ENCODE data around the gene KANK3.
"Not testable (repeated sequence)": the region's sequence is repeated elsewhere in the genome, so short reads cannot be mapped to it uniquely, and the experiment has no call there.

KANK3 gene

DNA sequence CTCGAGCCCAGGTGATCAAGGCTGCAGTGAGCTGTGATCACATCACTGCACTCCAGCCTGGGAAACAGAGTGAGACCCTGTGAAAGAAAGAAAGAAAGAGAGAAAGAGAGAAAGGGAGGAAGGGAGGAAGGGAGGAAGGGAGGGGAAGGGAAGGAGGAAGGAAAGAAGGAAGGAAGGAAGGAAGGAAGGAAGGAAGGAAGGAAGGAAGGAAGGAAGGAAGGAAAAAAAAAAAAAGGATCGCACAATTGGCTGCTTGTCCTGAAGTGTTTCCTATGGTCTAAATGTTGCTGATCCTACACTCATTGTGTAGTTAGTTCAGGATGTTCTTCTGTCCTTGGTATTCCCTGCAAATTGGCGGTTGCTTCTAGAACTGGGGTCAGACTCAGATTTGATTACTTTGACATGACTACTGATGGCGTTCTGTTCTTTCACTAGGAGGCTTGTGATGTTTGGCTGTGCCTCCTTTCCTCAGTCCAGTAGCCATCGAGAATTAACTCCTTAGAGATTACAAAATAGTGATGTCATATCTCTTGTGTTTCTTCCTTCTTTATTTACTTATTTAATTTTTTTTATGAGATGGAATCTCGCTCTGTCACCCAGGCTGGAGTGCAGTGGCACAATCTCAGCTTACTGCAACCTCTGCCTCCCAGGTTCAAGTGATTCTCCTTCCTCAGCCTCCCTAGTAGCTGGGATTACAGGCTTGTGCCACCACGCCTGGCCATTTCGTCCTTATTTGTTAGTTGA, 6.7 kb upstream of the KANK3 start:
- not testable (repeated sequence) for H3K9ac ChIP-seq (ENCODE audit: low read length); DNase-seq (ENCODE audit: low read depth); H3K27me3 ChIP-seq (replicated peaks; ENCODE audit: control insufficient read depth, insufficient read depth, low read length); H3K9me3 ChIP-seq (ENCODE audit: control insufficient read depth, low read length); H3K4me3 ChIP-seq (ENCODE audit: low read length); H3K36me3 ChIP-seq (ENCODE audit: control insufficient read depth, insufficient read depth, low read length, severe bottlenecking)
- peaks cover 20% of the 10 kb centered on the region for H3K4me1 ChIP-seq (ENCODE audit: control insufficient read depth, insufficient read depth, low read length)

DNA sequence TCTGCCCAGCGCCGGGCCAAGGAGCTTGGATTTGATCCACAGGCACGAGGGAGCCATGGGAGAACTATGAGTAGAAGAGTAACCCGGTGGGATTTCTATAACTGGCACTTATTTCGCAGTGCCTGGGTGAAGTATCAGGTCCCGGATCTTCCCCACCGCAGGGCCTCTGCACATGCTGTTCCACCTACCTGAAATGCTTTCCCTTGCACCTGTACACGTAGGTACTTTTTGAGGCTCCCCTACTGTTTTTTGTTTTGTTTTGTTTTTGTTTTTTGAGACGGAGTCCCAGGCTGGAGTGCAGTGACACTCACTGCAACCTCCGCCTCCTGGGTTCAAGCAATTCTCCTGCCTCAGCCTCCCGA, 402 bp upstream of the KANK3 start:
- H3K4me3 ChIP-seq (ENCODE audit: low read length) = peak overlapping the region; percentile 36
- H3K9me3 ChIP-seq (ENCODE audit: control insufficient read depth, low read length) = no peaks in the 10 kb centered on the region
- H3K4me1 ChIP-seq (ENCODE audit: control insufficient read depth, insufficient read depth, low read length) = peaks cover 9% of the 10 kb centered on the region
- peaks cover 15% of the 10 kb centered on the region for H3K27me3 ChIP-seq (replicated peaks; ENCODE audit: control insufficient read depth, insufficient read depth, low read length)
- no peak for DNase-seq (ENCODE audit: low read depth)
- H3K9ac ChIP-seq (ENCODE audit: low read length) = no peak overlapping the region
- H3K36me3 ChIP-seq (ENCODE audit: control insufficient read depth, insufficient read depth, low read length, severe bottlenecking) = no peaks in the 10 kb centered on the region

DNA sequence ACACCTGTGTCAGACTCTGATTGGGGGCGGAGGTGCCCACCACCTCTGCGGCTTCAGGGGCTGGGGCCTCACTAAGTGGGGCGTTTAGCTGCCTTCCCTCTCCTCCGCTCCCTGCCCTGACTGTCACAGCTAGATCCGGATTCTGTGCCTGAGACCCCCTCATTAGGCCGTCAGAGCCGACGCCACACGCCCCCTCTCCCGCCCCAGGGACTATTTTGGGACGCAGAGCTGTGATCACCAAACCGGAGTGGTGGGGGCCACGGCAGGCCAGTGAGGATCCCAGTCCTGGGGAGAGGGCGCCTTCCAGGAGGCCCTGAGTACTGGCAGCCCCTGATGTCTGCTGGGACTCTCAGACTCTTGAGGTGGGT, 762 bp downstream of the KANK3 start:
- DNase-seq (ENCODE audit: low read depth) = no peak
- H3K4me3 ChIP-seq (ENCODE audit: low read length) = no peak overlapping the region

DNA sequence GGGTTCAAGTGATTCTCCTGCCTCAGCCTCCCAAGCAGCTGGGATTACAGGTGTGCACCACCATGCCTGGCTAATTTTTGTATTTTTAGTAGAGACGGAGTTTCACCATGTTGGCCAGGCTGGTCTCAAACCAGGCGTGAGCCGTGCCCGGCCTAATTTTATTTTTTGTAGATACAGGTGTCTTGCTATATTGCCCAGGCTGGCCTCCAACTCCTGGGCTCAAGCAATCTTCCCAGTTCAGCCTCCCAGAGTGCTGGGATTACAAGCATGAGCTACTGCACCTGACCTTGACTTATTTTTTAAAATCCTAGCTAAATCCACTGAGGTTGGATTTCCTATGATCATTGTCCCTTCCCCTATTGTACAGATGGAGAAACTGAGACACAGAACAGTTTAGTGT, 1.6 kb downstream of the KANK3 start:
- H3K4me1 ChIP-seq (ENCODE audit: control insufficient read depth, insufficient read depth, low read length); H3K9ac ChIP-seq (ENCODE audit: low read length); H3K36me3 ChIP-seq (ENCODE audit: control insufficient read depth, insufficient read depth, low read length, severe bottlenecking); H3K4me3 ChIP-seq (ENCODE audit: low read length); H3K9me3 ChIP-seq (ENCODE audit: control insufficient read depth, low read length); DNase-seq (ENCODE audit: low read depth): not testable (repeated sequence)
- H3K27me3 ChIP-seq (replicated peaks; ENCODE audit: control insufficient read depth, insufficient read depth, low read length) = peaks cover 19% of the 10 kb centered on the region

More for the DNA sequence above, 762 bp downstream of the KANK3 start:
- H3K27me3 ChIP-seq (replicated peaks; ENCODE audit: control insufficient read depth, insufficient read depth, low read length) = peaks cover 19% of the 10 kb centered on the region
- H3K4me1 ChIP-seq (ENCODE audit: control insufficient read depth, insufficient read depth, low read length) = peaks cover 4% of the 10 kb centered on the region
- H3K9ac ChIP-seq (ENCODE audit: low read length) = no peak overlapping the region
- H3K36me3 ChIP-seq (ENCODE audit: control insufficient read depth, insufficient read depth, low read length, severe bottlenecking) = no peaks in the 10 kb centered on the region
- no peaks in the 10 kb centered on the region for H3K9me3 ChIP-seq (ENCODE audit: control insufficient read depth, low read length)

DNA sequence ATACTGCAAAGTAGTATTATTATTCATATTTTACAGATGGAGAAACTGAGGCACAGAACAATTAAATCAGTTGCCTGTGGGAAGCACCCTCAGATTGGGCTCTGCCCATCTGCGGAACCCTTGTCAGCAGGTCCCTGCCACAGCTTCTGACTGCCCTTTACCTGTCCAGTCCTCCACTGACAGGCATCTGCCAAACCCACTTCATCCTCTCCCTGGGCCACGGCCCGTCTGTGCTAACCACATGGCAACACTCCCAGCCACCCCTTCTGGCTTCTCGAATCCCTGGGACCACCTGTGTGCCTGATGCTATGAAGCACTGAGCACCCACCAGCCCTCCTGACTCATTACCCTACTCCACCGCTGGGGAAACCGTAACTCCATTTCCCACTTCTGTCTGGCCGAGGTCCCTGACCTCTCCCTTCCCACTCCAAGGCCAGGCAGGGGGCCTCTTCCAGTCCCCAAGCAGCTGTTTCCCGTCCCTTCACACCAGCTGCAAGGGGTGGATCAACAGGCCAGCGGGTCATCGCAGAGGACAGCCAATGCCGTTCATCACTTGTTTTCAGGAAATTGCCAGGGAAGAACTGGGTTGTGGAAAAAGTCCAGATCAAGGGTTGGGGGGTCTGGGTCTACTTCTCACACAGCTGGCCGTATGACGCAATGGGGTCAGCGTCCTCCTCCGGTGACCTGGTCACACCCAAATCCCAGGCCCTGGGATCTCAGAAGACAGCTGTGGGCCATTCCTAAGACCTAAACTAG, 2.5 kb downstream of the KANK3 start:
- Histone ChIP-seq H3K4me3 (ENCODE audit: low read length) (no peak overlapping the region), H3K27me3 (replicated peaks; ENCODE audit: control insufficient read depth, insufficient read depth, low read length) (peaks cover 26% of the 10 kb centered on the region), H3K9me3 (ENCODE audit: control insufficient read depth, low read length) (no peaks in the 10 kb centered on the region), H3K36me3 (ENCODE audit: control insufficient read depth, insufficient read depth, low read length, severe bottlenecking) (no peaks in the 10 kb centered on the region), H3K4me1 (ENCODE audit: control insufficient read depth, insufficient read depth, low read length) (peaks cover 4% of the 10 kb centered on the region), H3K9ac (ENCODE audit: low read length) (no peak overlapping the region)
- no peak for DNase-seq (ENCODE audit: low read depth)

DNA sequence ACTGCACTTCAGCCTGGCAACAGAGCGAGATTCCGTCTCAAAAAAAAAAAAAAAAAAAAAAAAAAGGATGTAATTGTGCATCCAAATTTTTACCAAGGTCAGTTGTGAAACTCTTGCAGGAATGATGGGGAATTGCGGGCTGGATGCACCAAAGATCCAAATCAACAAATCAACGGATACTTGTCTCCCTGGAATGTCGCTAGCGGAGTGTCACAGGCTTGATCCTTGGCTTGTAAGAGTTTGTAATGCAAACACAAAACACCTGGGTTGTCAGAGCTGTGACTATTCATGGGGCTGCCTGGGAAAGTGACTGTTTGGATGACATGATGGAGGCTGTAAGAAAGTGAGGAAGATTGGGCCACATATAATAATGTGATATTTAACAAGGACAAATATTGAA, 4.2 kb downstream of the KANK3 start:
- H3K4me1 ChIP-seq (ENCODE audit: control insufficient read depth, insufficient read depth, low read length) = peaks cover 4% of the 10 kb centered on the region
- no peak for DNase-seq (ENCODE audit: low read depth)
- no peak overlapping the region for H3K4me3 ChIP-seq (ENCODE audit: low read length)
- H3K9me3 ChIP-seq (ENCODE audit: control insufficient read depth, low read length) = no peaks in the 10 kb centered on the region
- H3K9ac ChIP-seq (ENCODE audit: low read length) = no peak overlapping the region
- no peaks in the 10 kb centered on the region for H3K36me3 ChIP-seq (ENCODE audit: control insufficient read depth, insufficient read depth, low read length, severe bottlenecking)
- H3K27me3 ChIP-seq (replicated peaks; ENCODE audit: control insufficient read depth, insufficient read depth, low read length) = peaks cover 35% of the 10 kb centered on the region

DNA sequence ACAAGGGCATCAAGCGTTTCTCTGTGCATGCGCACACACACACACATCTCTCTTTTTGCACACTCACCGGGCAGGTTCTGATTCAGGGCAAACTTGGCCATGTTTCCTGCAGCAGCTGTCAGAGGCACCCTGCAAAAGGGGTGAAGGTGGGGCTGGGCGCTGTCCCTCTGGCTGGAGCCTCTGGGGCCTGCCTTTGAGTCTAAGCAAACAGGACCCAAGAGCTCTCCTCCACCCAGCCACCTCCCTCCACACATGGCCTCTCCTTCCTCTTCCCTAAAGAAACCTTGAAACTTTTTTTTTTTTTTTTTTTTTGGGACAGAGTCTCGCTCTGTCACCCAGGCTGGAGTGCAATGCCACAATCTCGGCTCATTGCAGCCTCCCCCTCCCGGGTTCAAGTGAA, 5.3 kb downstream of the KANK3 start:
- Histone ChIP-seq H3K9me3 (ENCODE audit: control insufficient read depth, low read length) (no peaks in the 10 kb centered on the region), H3K4me1 (ENCODE audit: control insufficient read depth, insufficient read depth, low read length) (no peaks in the 10 kb centered on the region), H3K9ac (ENCODE audit: low read length) (no peak overlapping the region), H3K4me3 (ENCODE audit: low read length) (no peak overlapping the region), H3K27me3 (replicated peaks; ENCODE audit: control insufficient read depth, insufficient read depth, low read length) (peaks cover 41% of the 10 kb centered on the region), H3K36me3 (ENCODE audit: control insufficient read depth, insufficient read depth, low read length, severe bottlenecking) (no peaks in the 10 kb centered on the region)
- no peak for DNase-seq (ENCODE audit: low read depth)

DNA sequence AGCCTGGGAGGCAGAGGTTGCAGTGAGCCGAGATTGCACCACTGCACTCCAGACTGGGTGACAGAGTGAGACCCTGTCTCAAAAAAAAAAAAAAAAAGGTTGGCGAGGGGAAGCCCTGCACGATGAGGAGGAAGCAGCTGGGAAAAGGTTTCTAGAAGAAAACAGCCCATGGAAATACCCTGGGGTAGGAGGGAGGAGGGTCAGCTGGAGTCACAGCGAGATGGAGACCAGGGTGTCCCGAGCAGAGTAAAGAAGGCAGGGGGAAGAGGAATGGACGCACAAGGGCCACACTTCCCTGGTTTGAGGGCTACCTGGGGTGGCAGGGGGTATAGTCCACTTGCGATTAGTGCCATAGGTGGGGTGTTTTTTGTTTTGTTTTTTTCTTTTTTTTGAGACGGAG, 6.4 kb downstream of the KANK3 start:
- Histone ChIP-seq H3K36me3 (ENCODE audit: control insufficient read depth, insufficient read depth, low read length, severe bottlenecking) (no peaks in the 10 kb centered on the region), H3K27me3 (replicated peaks; ENCODE audit: control insufficient read depth, insufficient read depth, low read length) (peaks cover 41% of the 10 kb centered on the region), H3K4me3 (ENCODE audit: low read length) (no peak overlapping the region), H3K9ac (ENCODE audit: low read length) (no peak overlapping the region), H3K9me3 (ENCODE audit: control insufficient read depth, low read length) (no peaks in the 10 kb centered on the region), H3K4me1 (ENCODE audit: control insufficient read depth, insufficient read depth, low read length) (no peaks in the 10 kb centered on the region)
- no peak for DNase-seq (ENCODE audit: low read depth)

DNA sequence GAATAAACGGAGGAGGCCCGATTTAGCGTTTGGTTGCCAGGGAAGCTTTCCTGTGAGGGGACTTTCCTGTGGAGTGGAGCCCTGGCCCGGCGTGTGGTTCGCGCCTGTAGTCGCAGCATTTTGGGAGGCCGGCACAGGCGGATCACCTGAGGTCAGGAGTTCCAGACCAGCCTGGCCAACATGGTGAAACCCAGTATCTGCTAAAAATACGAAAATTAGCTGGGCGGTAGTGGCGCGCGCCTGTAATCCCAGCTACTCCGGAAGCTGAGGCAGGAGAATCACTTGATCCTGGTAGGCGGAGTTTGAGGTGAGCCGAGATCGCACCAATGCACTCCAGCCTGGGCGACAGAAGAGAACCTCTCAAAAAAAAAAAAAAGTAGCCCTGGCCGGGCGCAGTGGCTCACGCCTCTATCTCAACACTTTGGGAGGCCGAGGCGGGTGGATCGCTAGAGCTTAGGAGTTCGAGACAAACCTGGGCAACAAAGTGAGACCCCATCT, 6.9 kb downstream of the KANK3 start:
- Histone ChIP-seq H3K27me3 (replicated peaks; ENCODE audit: control insufficient read depth, insufficient read depth, low read length) (peaks cover 41% of the 10 kb centered on the region), H3K4me1 (ENCODE audit: control insufficient read depth, insufficient read depth, low read length) (no peaks in the 10 kb centered on the region), H3K4me3 (ENCODE audit: low read length) (no peak overlapping the region), H3K9me3 (ENCODE audit: control insufficient read depth, low read length) (no peaks in the 10 kb centered on the region), H3K36me3 (ENCODE audit: control insufficient read depth, insufficient read depth, low read length, severe bottlenecking) (no peaks in the 10 kb centered on the region), H3K9ac (ENCODE audit: low read length) (no peak overlapping the region)
- DNase-seq (ENCODE audit: low read depth) = no peak

DNA sequence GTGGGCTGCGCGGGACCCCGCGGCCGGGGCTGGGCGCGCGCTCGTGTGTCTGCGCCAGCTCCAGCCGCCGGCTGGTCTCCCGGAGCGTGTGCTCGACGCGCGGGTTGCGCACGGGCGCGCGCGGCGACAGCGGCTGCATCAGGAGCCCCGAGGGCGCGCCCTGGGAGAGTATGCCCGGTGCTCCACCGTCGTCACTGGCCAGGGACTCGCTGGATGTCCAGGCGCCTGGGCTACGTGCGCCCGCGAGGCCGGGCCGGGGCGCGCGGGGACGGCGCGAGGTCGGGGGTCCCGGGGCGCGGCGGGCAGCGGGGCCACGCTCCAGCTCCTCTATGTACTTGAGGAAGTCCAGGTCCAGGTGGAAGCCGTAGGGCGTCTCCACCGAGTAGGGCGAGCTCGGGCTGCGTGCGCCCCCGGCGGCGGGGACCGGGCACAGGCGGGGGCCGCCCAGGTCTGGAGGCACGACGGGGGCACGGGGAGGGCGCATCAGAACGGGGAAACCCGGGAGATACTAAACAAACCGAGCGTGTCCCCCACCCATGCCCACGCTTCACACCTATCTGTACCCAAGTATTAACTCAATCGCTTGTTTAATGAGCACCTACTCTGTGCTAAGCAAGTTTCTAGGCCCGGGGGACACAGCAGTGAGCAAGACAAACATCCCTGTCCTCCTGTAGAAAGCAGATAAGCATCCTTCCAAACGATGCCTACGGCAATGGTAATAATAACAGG, 7.6 kb downstream of the KANK3 start:
- H3K4me1 ChIP-seq (ENCODE audit: control insufficient read depth, insufficient read depth, low read length) = no peaks in the 10 kb centered on the region
- H3K27me3 ChIP-seq (replicated peaks; ENCODE audit: control insufficient read depth, insufficient read depth, low read length) = peaks cover 37% of the 10 kb centered on the region
- H3K36me3 ChIP-seq (ENCODE audit: control insufficient read depth, insufficient read depth, low read length, severe bottlenecking) = no peaks in the 10 kb centered on the region
- no peaks in the 10 kb centered on the region for H3K9me3 ChIP-seq (ENCODE audit: control insufficient read depth, low read length)
- DNase-seq (ENCODE audit: low read depth) = no peak
- H3K4me3 ChIP-seq (ENCODE audit: low read length) = peak overlapping the region; percentile 47
- no peak overlapping the region for H3K9ac ChIP-seq (ENCODE audit: low read length)

Data from adipocyte (in vitro differentiated cells).